Measurements from ENCODE around the gene SINHCAF. TPM values are rescaled to one million over a fixed set of nuclear protein-coding genes. Genes with fewer than 3 reads are reported as not detected.

The SINHCAF gene
- total and polyA plus RNA-seq, 2 donors from 2014 or later: 33.1 to 96.2 TPM

DNA sequence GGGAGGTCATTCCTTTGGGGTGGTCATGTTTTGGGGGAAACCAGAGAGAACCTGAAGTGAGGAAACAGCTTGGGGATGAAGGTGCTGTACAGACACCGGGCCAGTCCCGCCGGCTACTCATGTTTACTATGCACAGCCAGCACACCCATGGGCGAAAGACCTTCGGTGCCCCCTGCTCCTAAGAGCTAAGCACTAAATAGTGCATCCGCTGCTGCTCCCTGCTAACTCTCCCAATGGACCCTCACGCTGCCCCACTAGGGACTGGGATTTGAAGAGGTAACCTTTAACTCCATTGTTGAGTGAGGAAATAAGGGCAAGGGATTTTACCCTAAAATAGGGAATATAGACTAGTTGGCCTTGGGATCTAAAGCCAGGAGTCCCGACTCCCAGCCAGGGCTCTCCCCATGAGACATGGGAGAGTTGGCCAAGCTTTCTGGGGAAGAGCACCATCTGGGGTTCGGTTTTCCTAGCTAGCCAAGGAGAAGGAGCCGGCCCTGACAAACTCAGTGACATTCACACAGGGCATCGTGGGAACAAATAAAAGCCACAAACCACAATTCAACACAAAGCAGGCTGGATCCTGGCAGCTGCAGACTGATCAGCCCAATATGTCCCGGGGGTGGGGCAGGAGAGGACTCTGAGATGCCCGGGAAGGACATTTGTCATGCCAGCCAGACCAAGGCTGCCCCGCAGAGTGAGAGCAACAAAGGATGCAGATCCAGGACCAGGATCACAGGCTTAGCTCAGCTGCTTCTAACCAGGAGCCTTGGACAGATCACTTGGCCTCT, 91.7 kb downstream of the SINHCAF start:
- intact Hi-C loops (cut with DNase I): no loop called here
- DNase-seq (no peak), FAIRE-seq (no peak)
- Histone ChIP-seq H3K4me1 (ENCODE audit: control insufficient read depth in 2 of 3, insufficient read depth in 2 of 3, low read depth in 1 of 3, low read length in 3 of 3) (peaks cover 0 to 3% (median under 1%) of the 10 kb centered on the region in 3 donors), H3K27me3 (ENCODE audit: control insufficient read depth, insufficient read depth, low read length) (no peaks in the 10 kb centered on the region), H3K9ac (ENCODE audit: low read length in 3 of 3) (no peak overlapping the region), H3K4me3 (ENCODE audit: low read length in 3 of 3) (no peak overlapping the region), H3K27ac (ENCODE audit: low read depth in 2 of 2, low read length in 2 of 2) (no peak overlapping the region), H3K36me3 (ENCODE audit: control insufficient read depth in 2 of 3, insufficient read depth in 3 of 3, low read length in 3 of 3) (no peaks in the 10 kb centered on the region), H3K9me3 (ENCODE audit: control insufficient read depth in 2 of 3, insufficient read depth in 1 of 3, low read length in 3 of 3) (no peaks in the 10 kb centered on the region)
- TF ChIP-seq, protein P1, sequence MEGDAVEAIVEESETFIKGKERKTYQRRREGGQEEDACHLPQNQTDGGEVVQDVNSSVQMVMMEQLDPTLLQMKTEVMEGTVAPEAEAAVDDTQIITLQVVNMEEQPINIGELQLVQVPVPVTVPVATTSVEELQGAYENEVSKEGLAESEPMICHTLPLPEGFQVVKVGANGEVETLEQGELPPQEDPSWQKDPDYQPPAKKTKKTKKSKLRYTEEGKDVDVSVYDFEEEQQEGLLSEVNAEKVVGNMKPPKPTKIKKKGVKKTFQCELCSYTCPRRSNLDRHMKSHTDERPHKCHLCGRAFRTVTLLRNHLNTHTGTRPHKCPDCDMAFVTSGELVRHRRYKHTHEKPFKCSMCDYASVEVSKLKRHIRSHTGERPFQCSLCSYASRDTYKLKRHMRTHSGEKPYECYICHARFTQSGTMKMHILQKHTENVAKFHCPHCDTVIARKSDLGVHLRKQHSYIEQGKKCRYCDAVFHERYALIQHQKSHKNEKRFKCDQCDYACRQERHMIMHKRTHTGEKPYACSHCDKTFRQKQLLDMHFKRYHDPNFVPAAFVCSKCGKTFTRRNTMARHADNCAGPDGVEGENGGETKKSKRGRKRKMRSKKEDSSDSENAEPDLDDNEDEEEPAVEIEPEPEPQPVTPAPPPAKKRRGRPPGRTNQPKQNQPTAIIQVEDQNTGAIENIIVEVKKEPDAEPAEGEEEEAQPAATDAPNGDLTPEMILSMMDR (IDR thresholded peaks at IDR 0.05; ENCODE audit: borderline replicate concordance, extremely low read depth, insufficient read depth): no peak

- DNase-seq: no peak
- TF ChIP-seq, protein P1 (IDR thresholded peaks at IDR 0.05; ENCODE audit: borderline replicate concordance, extremely low read depth, insufficient read depth): no peak
These were observed 92.8 kb downstream of the SINHCAF start for GRCh38 chr12:31233061-31233730.

GRCh38 chr12:31232361-31232965, 93.5 kb downstream of the SINHCAF start:
- intact Hi-C loops (cut with DNase I): no loop called here
- no peak for FAIRE-seq

More at GRCh38 chr12:31233061-31233730, 92.8 kb downstream of the SINHCAF start:
- H3K27me3 ChIP-seq (ENCODE audit: control insufficient read depth, insufficient read depth, low read length): no peaks in the 10 kb centered on the region
- intact Hi-C loops (cut with DNase I): no loop called here
- H3K27ac ChIP-seq (ENCODE audit: low read depth in 2 of 2, low read length in 2 of 2): no peak overlapping the region
- H3K4me1 ChIP-seq (ENCODE audit: control insufficient read depth in 2 of 3, insufficient read depth in 2 of 3, low read depth in 1 of 3, low read length in 3 of 3): peaks cover 0 to 3% (median 2%) of the 10 kb centered on the region in 3 donors
- no peak overlapping the region for H3K9ac ChIP-seq (ENCODE audit: low read length in 3 of 3)
- no peaks in the 10 kb centered on the region for H3K36me3 ChIP-seq (ENCODE audit: control insufficient read depth in 2 of 3, insufficient read depth in 3 of 3, low read length in 3 of 3)
- H3K4me3 ChIP-seq (ENCODE audit: low read length in 3 of 3): no peak overlapping the region
- no peak for FAIRE-seq
- H3K9me3 ChIP-seq (ENCODE audit: control insufficient read depth in 2 of 3, insufficient read depth in 1 of 3, low read length in 3 of 3): no peaks in the 10 kb centered on the region

More at GRCh38 chr12:31232361-31232965, 93.5 kb downstream of the SINHCAF start:
- Histone ChIP-seq H3K4me1 (ENCODE audit: control insufficient read depth in 2 of 3, insufficient read depth in 2 of 3, low read depth in 1 of 3, low read length in 3 of 3) (peaks cover 0 to 3% (median 2%) of the 10 kb centered on the region in 3 donors), H3K9ac (ENCODE audit: low read length in 3 of 3) (no peak overlapping the region), H3K36me3 (ENCODE audit: control insufficient read depth in 2 of 3, insufficient read depth in 3 of 3, low read length in 3 of 3) (no peaks in the 10 kb centered on the region), H3K27me3 (ENCODE audit: control insufficient read depth, insufficient read depth, low read length) (no peaks in the 10 kb centered on the region), H3K9me3 (ENCODE audit: control insufficient read depth in 2 of 3, insufficient read depth in 1 of 3, low read length in 3 of 3) (no peaks in the 10 kb centered on the region), H3K4me3 (ENCODE audit: low read length in 3 of 3) (no peak overlapping the region), H3K27ac (ENCODE audit: low read depth in 2 of 2, low read length in 2 of 2) (no peak overlapping the region)
- TF ChIP-seq, protein P1 (IDR thresholded peaks at IDR 0.05; ENCODE audit: borderline replicate concordance, extremely low read depth, insufficient read depth): no peak
- no peak for DNase-seq
